HepG2 (cell line): ENCODE data around the gene PLEKHH3. TPM values are rescaled to one million over a fixed set of nuclear protein-coding genes. Genes with fewer than 3 reads are reported as not detected.

ENCODE experiments used
- CCAR2 ChIP-seq: fragments of 200-400 bp; formaldehyde crosslinking; optimal IDR thresholded peaks from 2 replicates; pipeline ENCODE3; 2018; ENCODE audit warnings: low read depth, mild to moderate bottlenecking, low read length, moderate library complexity
- FOXM1 ChIP-seq: sonication (generic); formaldehyde crosslinking; IDR thresholded peaks from 2 replicates; pipeline ENCODE4 v1.5.0; 2020; ENCODE audit warnings: missing genetic modification reagents
- HDAC2 ChIP-seq: sonication (generic); formaldehyde crosslinking; IDR thresholded peaks from 2 replicates; pipeline ENCODE4 v1.4.0; 2020; ENCODE audit warnings: missing genetic modification reagents
- HMG20A ChIP-seq: IDR thresholded peaks from 2 replicates; pipeline ENCODE4 v1.6.1; 2016; ENCODE audit warnings: borderline replicate concordance
- IKZF4 ChIP-seq: sonication (generic); formaldehyde crosslinking; IDR thresholded peaks from 2 replicates; pipeline ENCODE4 v1.5.1; 2020; ENCODE audit warnings: borderline replicate concordance, mild to moderate bottlenecking, low read depth, missing genetic modification reagents; ENCODE audit errors: not compliant biosample characterization
- KLF15 ChIP-seq: sonication (generic); formaldehyde crosslinking; IDR thresholded peaks from 2 replicates; pipeline ENCODE4 v1.8.1; 2023; ENCODE audit warnings: borderline replicate concordance, mild to moderate bottlenecking, inconsistent platforms, missing genetic modification reagents, mixed read lengths
- PAF1 ChIP-seq: IDR thresholded peaks from 2 replicates; pipeline ENCODE4 v1.6.1; 2016; ENCODE audit warnings: missing genetic modification reagents, missing compliant biosample characterization
- REL ChIP-seq: sonication (generic); formaldehyde crosslinking; conservative IDR thresholded peaks from 2 replicates; pipeline ENCODE4 v1.8.0; 2022; ENCODE audit warnings: mild to moderate bottlenecking, missing genetic modification reagents, moderate library complexity
- SKI ChIP-seq: fragments of 450-650 bp; IDR thresholded peaks from one replicate; pipeline ENCODE4 v1.6.1; 2018; ENCODE audit warnings: mild to moderate bottlenecking; ENCODE audit not compliant: partially characterized antibody
- ZFP37 ChIP-seq: sonication (generic); formaldehyde crosslinking; IDR thresholded peaks from 2 replicates; pipeline ENCODE4 v1.4.0; 2020; ENCODE audit warnings: missing genetic modification reagents, borderline replicate concordance
- ZNF138 ChIP-seq: sonication (generic); formaldehyde crosslinking; IDR thresholded peaks from 2 replicates; pipeline ENCODE4 v1.5.0; 2020; ENCODE audit warnings: mild to moderate bottlenecking, low read depth, missing genetic modification reagents
- ZNF207 ChIP-seq: fragments of 450-650 bp; IDR thresholded peaks from 2 replicates; pipeline ENCODE4 v1.6.1; 2016; ENCODE audit warnings: antibody characterized with exemption, borderline replicate concordance
- ZNF251 ChIP-seq: sonication (generic); formaldehyde crosslinking; IDR thresholded peaks from 2 replicates; pipeline ENCODE4 v1.9.0; 2021; ENCODE audit warnings: mild to moderate bottlenecking, missing genetic modification reagents
- ZNF333 ChIP-seq: sonication (generic); formaldehyde crosslinking; IDR thresholded peaks from 2 replicates; pipeline ENCODE4 v1.4.0; 2020; ENCODE audit warnings: mild to moderate bottlenecking, missing genetic modification reagents, borderline replicate concordance
- ZNF350 ChIP-seq: sonication (generic); formaldehyde crosslinking; IDR thresholded peaks from 2 replicates; pipeline ENCODE4 v1.4.0; 2020; ENCODE audit warnings: mild to moderate bottlenecking, low read depth, missing genetic modification reagents, borderline replicate concordance
- ZNF367 ChIP-seq: sonication (generic); formaldehyde crosslinking; IDR thresholded peaks from 2 replicates; pipeline ENCODE4 v1.4.0; 2020; ENCODE audit warnings: missing genetic modification reagents, borderline replicate concordance
- ZNF451 ChIP-seq: sonication (generic); formaldehyde crosslinking; IDR thresholded peaks from 2 replicates; pipeline ENCODE4 v1.5.0; 2020; ENCODE audit warnings: mild to moderate bottlenecking, missing genetic modification reagents
- ZNF605 ChIP-seq: sonication (generic); formaldehyde crosslinking; IDR thresholded peaks from 2 replicates; pipeline ENCODE4 v1.8.0; 2022; ENCODE audit warnings: mild to moderate bottlenecking, missing genetic modification reagents
- ZNF615 ChIP-seq: sonication (generic); formaldehyde crosslinking; IDR thresholded peaks from 2 replicates; pipeline ENCODE4 v1.5.0; 2020; ENCODE audit warnings: mild to moderate bottlenecking, missing genetic modification reagents, borderline replicate concordance
- ZNF644 ChIP-seq: IDR thresholded peaks from 2 replicates; pipeline ENCODE4 v1.6.1; 2016; ENCODE audit warnings: low read depth
- polyA plus RNA-seq, 8 experiments: library from polyadenylated mRNA; depleted of rRNA in 3 of 8; stranded (reverse) in 7 of 8; unstranded in 1 of 8; fragments of >200 nt; fragmentation: Illumina TruSeq in 4 of 8; extraction: Trizol in 4 of 8; gene quantifications; 2 replicates each; pipeline versions ENCODE4 v1.2.1 to v1.2.3, GENCODE V29; 2011 to 2016; ENCODE audit warnings: low read depth in 4 of 8, missing spikeins in 1 of 8, mixed read lengths in 1 of 8; ENCODE audit not compliant: insufficient read depth in 1 of 8
- total RNA-seq, 5 experiments: library from RNA; depleted of rRNA; stranded (reverse); fragments of >200 nt; fragmentation: Illumina TruSeq; extraction: Trizol; gene quantifications; 2 replicates each; pipeline ENCODE4 v1.2.3, GENCODE V29; 2016; ENCODE audit warnings: low read depth in 1 of 5
- TF ChIP-seq, protein P1 (sequence below): sonication (generic); formaldehyde crosslinking; IDR thresholded peaks from 2 replicates; pipeline ENCODE4; 2020; ENCODE audit warnings: missing genetic modification reagents, mild to moderate bottlenecking, borderline replicate concordance
- TF ChIP-seq, protein P2 (sequence below): sonication (generic); formaldehyde crosslinking; IDR thresholded peaks from 2 replicates; pipeline ENCODE4 v1.4.0; 2020; ENCODE audit warnings: mild to moderate bottlenecking, missing genetic modification reagents
- TF ChIP-seq, protein P3 (sequence below): sonication (generic); formaldehyde crosslinking; IDR thresholded peaks from 2 replicates; pipeline ENCODE4 v1.9.0; 2022; ENCODE audit warnings: missing genetic modification reagents, mild to moderate bottlenecking, borderline replicate concordance
- TF ChIP-seq, protein P4 (sequence below): sonication (generic); formaldehyde crosslinking; IDR thresholded peaks from 2 replicates; pipeline ENCODE4 v1.4.0; 2020; ENCODE audit warnings: mild to moderate bottlenecking, missing genetic modification reagents

PLEKHH3 gene
- total and polyA plus RNA-seq, 2 of the 13 experiments (the other 11 are each of a cell fraction or from before 2014, with no cell fraction given), result 6.0 to 19.9 TPM

DNA sequence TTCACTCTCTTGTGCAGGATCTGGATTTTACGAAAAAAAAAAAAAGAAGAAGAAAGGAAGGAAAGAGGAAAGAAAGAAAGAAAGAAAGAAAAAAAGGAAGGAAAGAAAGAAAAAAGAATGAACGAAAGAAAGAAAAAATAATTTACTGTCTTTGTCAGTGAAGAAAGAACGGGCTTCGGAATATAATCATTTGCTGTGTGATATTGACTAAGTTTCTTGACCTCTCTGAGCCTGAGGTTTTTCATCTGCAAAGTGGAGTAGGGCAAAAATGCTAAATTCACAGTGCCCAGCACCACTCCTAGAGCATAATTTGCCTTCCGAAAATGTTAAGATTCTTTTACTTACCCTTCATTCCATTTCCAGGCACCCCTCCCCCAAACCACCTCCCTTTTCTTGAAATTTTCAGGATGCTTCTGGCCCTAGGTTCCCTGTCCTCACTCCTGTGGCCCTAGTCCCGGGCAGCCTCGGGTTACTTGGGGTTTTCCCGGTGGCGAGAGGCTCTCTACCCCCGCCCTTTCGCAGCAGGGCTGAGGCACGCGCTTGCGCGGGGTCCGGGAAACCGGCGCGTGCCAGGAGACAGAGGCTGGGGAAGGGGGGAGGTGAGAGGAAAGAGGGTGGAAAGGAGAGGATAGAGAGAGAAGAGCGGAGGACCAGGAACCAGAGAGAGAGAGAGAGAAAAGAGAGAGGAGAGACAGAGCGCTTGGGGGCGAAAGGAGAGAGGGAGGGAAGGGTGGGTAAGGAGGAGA, 5.4 kb upstream of the PLEKHH3 start, which contains the start of gene CNTNAP1 (continued):
- TF ChIP-seq ZNF333 (CRISPR knock-in tag), result no peak
- no peak for TF ChIP-seq ZNF644
- TF ChIP-seq ZNF350, result peak; percentile 54; the same call in 1 of the 2 replicates
- TF ChIP-seq, protein P1, sequence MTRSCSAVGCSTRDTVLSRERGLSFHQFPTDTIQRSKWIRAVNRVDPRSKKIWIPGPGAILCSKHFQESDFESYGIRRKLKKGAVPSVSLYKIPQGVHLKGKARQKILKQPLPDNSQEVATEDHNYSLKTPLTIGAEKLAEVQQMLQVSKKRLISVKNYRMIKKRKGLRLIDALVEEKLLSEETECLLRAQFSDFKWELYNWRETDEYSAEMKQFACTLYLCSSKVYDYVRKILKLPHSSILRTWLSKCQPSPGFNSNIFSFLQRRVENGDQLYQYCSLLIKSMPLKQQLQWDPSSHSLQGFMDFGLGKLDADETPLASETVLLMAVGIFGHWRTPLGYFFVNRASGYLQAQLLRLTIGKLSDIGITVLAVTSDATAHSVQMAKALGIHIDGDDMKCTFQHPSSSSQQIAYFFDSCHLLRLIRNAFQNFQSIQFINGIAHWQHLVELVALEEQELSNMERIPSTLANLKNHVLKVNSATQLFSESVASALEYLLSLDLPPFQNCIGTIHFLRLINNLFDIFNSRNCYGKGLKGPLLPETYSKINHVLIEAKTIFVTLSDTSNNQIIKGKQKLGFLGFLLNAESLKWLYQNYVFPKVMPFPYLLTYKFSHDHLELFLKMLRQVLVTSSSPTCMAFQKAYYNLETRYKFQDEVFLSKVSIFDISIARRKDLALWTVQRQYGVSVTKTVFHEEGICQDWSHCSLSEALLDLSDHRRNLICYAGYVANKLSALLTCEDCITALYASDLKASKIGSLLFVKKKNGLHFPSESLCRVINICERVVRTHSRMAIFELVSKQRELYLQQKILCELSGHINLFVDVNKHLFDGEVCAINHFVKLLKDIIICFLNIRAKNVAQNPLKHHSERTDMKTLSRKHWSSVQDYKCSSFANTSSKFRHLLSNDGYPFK (CRISPR knock-in tag), result peak; percentile 43; the same call in 1 of the 2 replicates
- TF ChIP-seq ZNF615 (CRISPR knock-in tag), result no peak
- no peak for TF ChIP-seq SKI
- TF ChIP-seq ZNF138 (CRISPR knock-in tag), result no peak
- no peak for TF ChIP-seq ZNF451 (CRISPR knock-in tag)
- TF ChIP-seq, protein P2, sequence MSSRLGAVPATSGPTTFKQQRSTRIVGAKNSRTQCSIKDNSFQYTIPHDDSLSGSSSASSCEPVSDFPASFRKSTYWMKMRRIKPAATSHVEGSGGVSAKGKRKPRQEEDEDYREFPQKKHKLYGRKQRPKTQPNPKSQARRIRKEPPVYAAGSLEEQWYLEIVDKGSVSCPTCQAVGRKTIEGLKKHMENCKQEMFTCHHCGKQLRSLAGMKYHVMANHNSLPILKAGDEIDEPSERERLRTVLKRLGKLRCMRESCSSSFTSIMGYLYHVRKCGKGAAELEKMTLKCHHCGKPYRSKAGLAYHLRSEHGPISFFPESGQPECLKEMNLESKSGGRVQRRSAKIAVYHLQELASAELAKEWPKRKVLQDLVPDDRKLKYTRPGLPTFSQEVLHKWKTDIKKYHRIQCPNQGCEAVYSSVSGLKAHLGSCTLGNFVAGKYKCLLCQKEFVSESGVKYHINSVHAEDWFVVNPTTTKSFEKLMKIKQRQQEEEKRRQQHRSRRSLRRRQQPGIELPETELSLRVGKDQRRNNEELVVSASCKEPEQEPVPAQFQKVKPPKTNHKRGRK (CRISPR knock-in tag), result peak; percentile 27
- TF ChIP-seq REL (CRISPR knock-in tag), result no peak
- no peak for TF ChIP-seq IKZF4 (CRISPR knock-in tag)
- no peak for TF ChIP-seq ZFP37 (CRISPR knock-in tag)
- TF ChIP-seq KLF15, result no peak; the same call in 1 of the 2 replicates
- no peak for TF ChIP-seq ZNF367
- no peak for TF ChIP-seq CCAR2
- no peak for TF ChIP-seq ZNF207
- TF ChIP-seq ZNF605 (CRISPR knock-in tag), result no peak
- TF ChIP-seq ZNF251 (CRISPR knock-in tag), result no peak
- TF ChIP-seq FOXM1 (CRISPR knock-in tag), result no peak
- TF ChIP-seq, protein P3, sequence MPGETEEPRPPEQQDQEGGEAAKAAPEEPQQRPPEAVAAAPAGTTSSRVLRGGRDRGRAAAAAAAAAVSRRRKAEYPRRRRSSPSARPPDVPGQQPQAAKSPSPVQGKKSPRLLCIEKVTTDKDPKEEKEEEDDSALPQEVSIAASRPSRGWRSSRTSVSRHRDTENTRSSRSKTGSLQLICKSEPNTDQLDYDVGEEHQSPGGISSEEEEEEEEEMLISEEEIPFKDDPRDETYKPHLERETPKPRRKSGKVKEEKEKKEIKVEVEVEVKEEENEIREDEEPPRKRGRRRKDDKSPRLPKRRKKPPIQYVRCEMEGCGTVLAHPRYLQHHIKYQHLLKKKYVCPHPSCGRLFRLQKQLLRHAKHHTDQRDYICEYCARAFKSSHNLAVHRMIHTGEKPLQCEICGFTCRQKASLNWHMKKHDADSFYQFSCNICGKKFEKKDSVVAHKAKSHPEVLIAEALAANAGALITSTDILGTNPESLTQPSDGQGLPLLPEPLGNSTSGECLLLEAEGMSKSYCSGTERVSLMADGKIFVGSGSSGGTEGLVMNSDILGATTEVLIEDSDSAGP, result no peak; the same call in 1 of the 2 replicates
- TF ChIP-seq PAF1 (CRISPR knock-in tag), result no peak
- TF ChIP-seq, protein P4, sequence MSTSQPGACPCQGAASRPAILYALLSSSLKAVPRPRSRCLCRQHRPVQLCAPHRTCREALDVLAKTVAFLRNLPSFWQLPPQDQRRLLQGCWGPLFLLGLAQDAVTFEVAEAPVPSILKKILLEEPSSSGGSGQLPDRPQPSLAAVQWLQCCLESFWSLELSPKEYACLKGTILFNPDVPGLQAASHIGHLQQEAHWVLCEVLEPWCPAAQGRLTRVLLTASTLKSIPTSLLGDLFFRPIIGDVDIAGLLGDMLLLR (CRISPR knock-in tag), result no peak
- TF ChIP-seq HDAC2 (CRISPR knock-in tag), result peak; percentile 42; the same call in 1 of the 2 replicates
- TF ChIP-seq HMG20A, result no peak
